HL-60 (cell line): ENCODE measurements around the gene ITPK1.

Source experiments
- CTCF ChIP-seq: IDR thresholded peaks from one replicate; pipeline ENCODE4 v1.5.1; 2011; ENCODE audit warnings: low read length, control low read depth, inconsistent platforms; ENCODE audit not compliant: insufficient read depth
- POLR2AphosphoS5 ChIP-seq: IDR thresholded peaks from 2 replicates; pipeline ENCODE4 v1.6.1; 2012; ENCODE audit warnings: low read depth
- REST ChIP-seq: IDR thresholded peaks from 2 replicates; pipeline ENCODE4 v1.6.1; 2012; ENCODE audit warnings: low read depth; ENCODE audit not compliant: insufficient replicate concordance

GRCh38 chr14:92940543-92940942 is 175.2 kb downstream of the ITPK1 start:
- TF ChIP-seq CTCF (no peak), REST (no peak), POLR2AphosphoS5 (no peak)
